NCI-H2081 (cell line): Measurements from ENCODE around the gene SBF2.
A peak's percentile ranks its signal among the peaks of the same experiment; 100 is the strongest.
"Not testable (repeated sequence)": the region's sequence is repeated elsewhere in the genome, so short reads cannot be mapped to it uniquely, and the experiment has no call there.

ENCODE experiments used
- DNase-seq, 2 experiments: peaks; one replicate each; lab custom pipeline; 2025; lab: John Stamatoyannopoulos, UW

SBF2 gene

GRCh38 chr11:10117709-10118351 is 176.2 kb downstream of the SBF2 start:
- no peak for DNase-seq

DNA sequence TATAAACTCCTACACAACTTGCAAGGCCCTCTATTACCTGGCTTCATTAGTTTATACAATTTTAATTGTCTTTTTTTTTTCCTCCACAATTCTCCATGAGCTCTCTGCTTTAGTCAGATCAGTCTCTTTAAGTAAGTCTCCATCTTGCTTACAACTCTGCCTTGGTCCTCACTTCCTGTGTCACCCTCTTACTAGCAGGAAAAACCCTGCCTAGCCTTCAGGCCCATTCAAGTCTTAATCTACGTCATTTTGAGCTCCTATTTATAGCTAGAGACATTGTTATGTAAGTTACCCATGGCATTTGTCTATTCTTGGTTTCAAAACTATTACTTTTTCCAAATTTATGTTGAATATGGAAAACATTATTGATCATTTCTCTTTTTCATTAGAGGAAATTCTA is 177.4 kb downstream of the SBF2 start:
- no peak for DNase-seq

- DNase-seq, result no peak
These were observed 179.2 kb downstream of the SBF2 start for GRCh38 chr11:10114593-10115404.

DNA sequence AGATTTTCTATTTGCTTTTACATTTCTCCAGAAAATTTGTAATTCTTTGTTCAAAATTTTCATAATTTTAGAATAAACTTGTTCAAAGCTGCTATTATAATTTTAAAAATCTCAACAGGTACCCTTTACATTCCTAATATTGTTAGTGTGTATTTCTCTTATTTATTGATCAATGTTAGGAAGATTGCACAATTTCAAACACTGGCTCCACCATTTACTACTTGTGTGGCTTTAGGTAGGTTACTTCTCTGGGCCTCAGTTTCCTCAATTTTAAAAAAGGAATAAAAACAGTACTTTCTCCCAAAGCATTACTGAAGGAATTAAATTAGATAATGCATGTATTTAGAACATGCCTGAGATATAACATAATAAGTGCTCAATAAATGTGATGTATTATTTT is 180.2 kb downstream of the SBF2 start:
- no peak for DNase-seq

GRCh38 chr11:10109806-10110205 is 184.2 kb downstream of the SBF2 start:
- no peak for DNase-seq

- DNase-seq, result peak in 1 of 2 experiments; percentile 3
These were observed 184.9 kb downstream of the SBF2 start for GRCh38 chr11:10108915-10109680.

- no peak for DNase-seq
These were observed 186.5 kb downstream of the SBF2 start for GRCh38 chr11:10107497-10107896.

DNA sequence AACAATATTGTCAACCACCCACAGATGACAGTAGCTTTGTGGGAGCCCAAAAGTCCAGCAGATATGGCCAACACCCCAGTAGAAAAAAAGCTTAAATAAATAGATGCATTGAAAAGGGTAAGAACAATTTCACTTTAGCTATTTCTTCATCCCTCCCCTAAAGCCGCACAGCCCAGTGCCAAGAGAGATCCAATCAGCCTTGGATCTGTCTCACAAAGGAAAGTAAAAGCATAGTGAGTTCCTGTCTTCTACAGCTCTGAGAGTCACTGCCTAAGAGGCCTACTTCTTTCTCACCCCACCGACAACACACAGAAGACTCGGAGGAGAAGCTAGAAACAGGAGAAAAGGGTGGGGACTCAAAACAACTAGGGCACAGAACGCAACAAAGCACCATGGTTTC is 196.4 kb downstream of the SBF2 start:
- DNase-seq, result no peak

- no peak for DNase-seq
These were observed 197.0 kb downstream of the SBF2 start for GRCh38 chr11:10096987-10097386.

DNA sequence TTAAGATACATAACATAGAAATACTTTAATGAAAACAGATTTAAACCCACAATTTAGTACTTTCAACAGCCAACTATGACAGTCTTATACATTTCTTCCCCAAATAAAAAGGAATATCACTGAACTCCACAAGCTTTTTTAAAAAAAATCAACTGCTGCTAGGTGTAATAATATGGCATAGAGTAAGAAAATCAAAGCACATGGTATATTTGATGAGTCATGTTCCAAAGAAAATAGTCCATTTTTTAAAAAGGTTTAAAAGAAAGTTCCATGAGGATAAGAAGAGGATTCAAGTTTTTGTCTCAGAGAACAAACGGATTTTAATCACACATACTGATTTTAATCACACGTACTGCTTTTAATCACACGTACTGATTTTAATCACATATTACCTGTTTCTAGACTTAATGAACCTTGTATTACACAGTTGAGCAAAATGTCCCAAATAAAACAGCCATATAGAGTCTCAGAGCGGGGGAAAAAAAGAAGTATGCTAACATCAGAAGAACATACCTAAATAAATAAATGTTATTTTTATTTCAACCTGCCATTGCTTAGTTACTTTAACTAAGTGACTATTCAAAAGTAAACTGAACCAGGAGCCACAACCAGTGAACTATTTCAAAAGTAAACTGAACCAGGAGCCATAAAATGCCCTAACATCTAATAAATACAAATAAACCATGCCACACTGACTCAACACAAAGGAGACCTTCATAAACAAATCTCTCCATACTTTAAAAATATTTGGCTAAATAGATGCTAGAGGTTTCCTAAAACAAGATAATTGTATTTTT is 198.4 kb downstream of the SBF2 start:
- DNase-seq, result no peak

- DNase-seq, result no peak
These were observed 201.6 kb downstream of the SBF2 start for GRCh38 chr11:10092426-10092825.

DNA sequence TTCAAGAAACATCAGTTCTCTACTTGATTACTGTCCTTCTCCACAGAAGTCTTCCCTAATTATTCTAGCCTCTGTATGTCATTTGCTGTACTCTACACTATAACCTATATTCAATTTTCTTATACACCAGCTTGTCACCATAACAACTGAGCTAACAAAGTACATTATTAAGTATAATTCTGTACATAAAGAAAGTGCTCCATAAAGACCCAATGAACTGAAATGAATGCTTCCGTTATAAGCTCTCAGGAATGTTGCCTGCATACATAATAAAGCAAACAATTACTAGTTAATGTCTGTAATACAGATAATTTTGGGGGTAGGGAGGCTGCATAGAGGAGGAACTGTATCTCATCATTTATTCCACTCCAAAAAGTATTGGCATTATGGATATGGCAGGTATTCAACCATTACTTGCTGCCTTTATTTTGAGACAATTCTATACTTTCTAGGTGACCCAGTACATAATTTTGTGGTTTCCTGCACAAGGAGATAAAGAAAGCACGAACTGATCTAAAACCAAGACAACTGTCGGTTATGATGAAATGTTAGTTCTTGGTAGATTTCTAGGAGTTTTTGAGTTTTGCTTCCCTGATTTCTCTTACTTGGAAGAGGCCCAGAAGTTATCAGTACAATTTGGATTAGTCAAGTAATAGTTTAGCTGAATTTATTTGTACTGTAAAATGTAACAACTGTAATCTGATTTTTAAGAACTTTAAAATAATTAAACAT is 202.5 kb downstream of the SBF2 start:
- DNase-seq, result no peak

DNA sequence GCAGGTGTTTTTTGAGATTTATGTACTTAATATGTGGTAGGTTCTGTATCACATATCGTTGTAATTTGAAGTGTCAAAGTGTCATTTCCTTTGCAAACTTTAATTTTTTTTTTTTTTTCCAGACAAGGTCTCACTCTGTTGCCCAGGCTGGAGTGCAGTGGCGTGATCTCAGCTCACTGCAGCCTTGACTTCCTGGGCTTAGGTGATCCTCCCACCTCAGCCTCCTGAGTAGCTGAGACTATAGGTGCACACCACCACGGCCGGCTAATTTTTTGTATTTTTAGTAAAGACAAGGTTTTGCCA is 206.1 kb downstream of the SBF2 start:
- DNase-seq, result not testable (repeated sequence)

DNA sequence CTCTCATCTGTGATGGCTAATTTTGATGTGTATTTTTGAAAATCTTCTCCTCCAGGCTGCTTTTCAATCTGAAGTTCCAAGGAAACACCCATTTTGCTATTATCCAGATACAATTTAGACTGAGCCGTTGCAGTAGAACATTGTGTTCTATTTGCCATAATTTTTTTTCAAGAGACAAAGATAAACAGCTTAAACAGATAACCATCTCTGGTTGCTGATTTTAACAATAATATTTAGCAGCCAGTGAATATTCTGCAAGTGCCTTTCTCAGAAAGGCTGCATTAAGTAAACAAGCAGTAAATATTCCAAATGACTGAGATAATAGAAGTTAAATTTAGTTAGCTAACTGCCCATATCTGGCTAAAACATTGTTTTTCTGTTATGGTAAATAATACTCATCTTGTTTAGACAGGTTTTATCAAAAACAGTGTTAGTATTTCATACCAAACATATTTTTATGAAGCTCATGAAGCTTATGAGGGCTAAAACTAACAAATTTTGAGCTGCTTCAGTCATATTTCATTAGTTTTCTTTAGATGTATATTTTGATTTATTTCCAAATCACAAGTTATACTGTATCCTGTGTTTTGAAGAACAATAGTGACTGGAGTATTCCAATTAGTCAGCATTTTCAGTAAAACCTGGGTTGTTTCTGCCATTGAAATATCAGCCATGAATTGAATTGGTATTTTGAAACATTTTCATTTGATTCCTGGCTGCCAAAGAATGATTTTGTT is 206.7 kb downstream of the SBF2 start:
- no peak for DNase-seq

DNA sequence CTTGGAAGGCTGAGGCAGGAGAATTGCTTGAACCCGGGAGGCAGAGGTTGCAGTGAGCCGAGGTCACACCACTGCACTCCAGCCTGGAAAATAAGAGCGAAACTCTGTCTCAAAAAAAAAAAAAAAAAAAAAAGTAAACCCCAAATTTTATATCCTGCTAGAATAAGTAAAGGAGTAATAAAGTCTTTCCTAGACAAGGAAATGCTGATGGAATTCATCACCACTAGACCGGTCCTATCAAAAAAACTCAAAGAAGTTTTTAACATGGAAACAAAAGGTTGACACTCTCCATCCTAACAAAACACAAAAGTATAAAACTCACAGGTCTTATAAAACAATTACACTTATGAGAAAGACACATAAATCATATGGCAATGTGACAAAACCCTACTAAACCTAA is 213.9 kb downstream of the SBF2 start:
- no peak for DNase-seq

- peak in 1 of 2 experiments; percentile 1 for DNase-seq
These were observed 217.4 kb downstream of the SBF2 start for GRCh38 chr11:10076458-10077141.

GRCh38 chr11:10075141-10075540 is 218.9 kb downstream of the SBF2 start:
- no peak for DNase-seq

DNA sequence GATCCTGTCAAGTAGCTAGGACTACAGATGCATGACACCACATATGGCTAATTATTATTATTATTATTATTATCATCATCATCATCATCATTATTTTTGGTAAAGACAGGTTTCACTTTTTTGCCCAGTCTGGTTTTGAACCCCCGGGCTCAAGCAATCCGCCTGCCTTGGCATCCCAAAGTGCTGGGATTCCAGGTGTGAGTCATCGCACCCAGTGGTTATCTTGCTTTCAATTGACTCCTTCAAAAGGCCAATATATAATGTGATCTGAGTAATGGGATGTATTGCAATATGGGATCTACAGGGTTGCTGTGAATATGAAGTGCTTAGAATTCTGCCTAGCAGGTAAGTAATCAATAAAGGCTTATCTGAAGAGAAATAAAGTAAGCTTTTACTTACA is 221.2 kb downstream of the SBF2 start:
- DNase-seq, result no peak

DNA sequence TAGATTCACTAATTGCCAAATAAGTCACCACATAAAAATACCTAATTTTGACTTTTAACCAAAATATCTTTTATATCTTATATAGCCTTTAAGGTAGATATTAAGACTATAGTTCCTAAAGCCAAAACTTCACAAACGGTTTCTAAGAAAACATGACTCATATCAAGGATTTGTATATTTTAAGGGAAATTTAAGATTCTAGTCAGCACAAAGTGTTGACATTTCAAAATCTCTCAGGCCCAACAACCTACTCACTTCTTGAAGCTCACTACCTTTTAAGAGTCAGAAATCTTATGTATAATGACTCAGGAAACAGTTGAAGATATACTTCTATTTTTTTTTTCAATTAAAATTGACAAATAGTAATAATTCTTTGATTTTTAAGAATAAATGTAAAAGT is 221.9 kb downstream of the SBF2 start:
- DNase-seq, result no peak

- DNase-seq, result no peak
These were observed 226.3 kb downstream of the SBF2 start for GRCh38 chr11:10067629-10068300.
